ENCODE data around the gene CRYGN. TPM values are rescaled to one million over a fixed set of nuclear protein-coding genes. Genes with fewer than 3 reads are reported as not detected.

The CRYGN gene
- total and polyA plus RNA-seq, 8 donors: not detected

- Histone ChIP-seq H3K27me3 (peaks cover 0 to 23% (median 0%) of the 10 kb centered on the region in 3 donors), H3K36me3 (no peaks in the 10 kb centered on the region), H3K27ac (no peak overlapping the region), H3K4me3 (no peak overlapping the region), H3K4me1 (no peaks in the 10 kb centered on the region), H3K9me3 (no peaks in the 10 kb centered on the region)
- intact Hi-C loops (cut with DNase I; ENCODE audit: low total_unique reads): no loop called here
- DNase-seq: no peak
- TF ChIP-seq POLR2AphosphoS5 (IDR thresholded peaks at IDR 0.05): no peak
- TF ChIP-seq POLR2A (IDR thresholded peaks at IDR 0.05): no peak
- TF ChIP-seq CTCF (IDR thresholded peaks at IDR 0.05): no peak
- no peak for TF ChIP-seq EP300 (IDR thresholded peaks at IDR 0.05)
- 70 to 88% (median 77%) methylated on average over 4 to 13 of the region's 13 CpGs for WGBS, 5 donors
Observed at GRCh38 chr7:151395036-151395367, 44.9 kb downstream of the CRYGN start.

GRCh38 chr7:151394076-151395035 lies 45.6 kb downstream of the CRYGN start:
- 83 to 90% (median 85%) methylated on average over 33 to 35 of the region's 35 CpGs for WGBS, 5 donors
- Histone ChIP-seq H3K9me3 (no peaks in the 10 kb centered on the region), H3K4me3 (no peak overlapping the region), H3K27ac (no peak overlapping the region), H3K4me1 (no peaks in the 10 kb centered on the region), H3K27me3 (peaks cover 0 to 23% (median 0%) of the 10 kb centered on the region in 3 donors), H3K36me3 (no peaks in the 10 kb centered on the region)
- no peak for DNase-seq
- no peak for TF ChIP-seq CTCF (IDR thresholded peaks at IDR 0.05)
- TF ChIP-seq EP300 (IDR thresholded peaks at IDR 0.05): no peak
- TF ChIP-seq POLR2A (IDR thresholded peaks at IDR 0.05): no peak
- no peak for TF ChIP-seq POLR2AphosphoS5 (IDR thresholded peaks at IDR 0.05)
- intact Hi-C loops (cut with DNase I; ENCODE audit: low total_unique reads): no loop called here

GRCh38 chr7:151393031-151393977 lies 46.6 kb downstream of the CRYGN start:
- intact Hi-C loops (cut with DNase I; ENCODE audit: low total_unique reads): no loop called here
- WGBS, 5 donors: 69 to 74% (median 72%) methylated on average over 24 to 31 of the region's 31 CpGs
- Histone ChIP-seq H3K27me3 (peaks cover 0 to 23% (median 0%) of the 10 kb centered on the region in 3 donors), H3K9me3 (no peaks in the 10 kb centered on the region), H3K27ac (no peak overlapping the region), H3K36me3 (no peaks in the 10 kb centered on the region), H3K4me1 (no peaks in the 10 kb centered on the region), H3K4me3 (no peak overlapping the region)
- no peak for DNase-seq
- TF ChIP-seq CTCF (IDR thresholded peaks at IDR 0.05) (no peak), EP300 (IDR thresholded peaks at IDR 0.05) (no peak), POLR2A (IDR thresholded peaks at IDR 0.05) (no peak), POLR2AphosphoS5 (IDR thresholded peaks at IDR 0.05) (no peak)

GRCh38 chr7:151392426-151392825 lies 47.5 kb downstream of the CRYGN start:
- 82 to 86% (median 83%) methylated on average over 8 to 13 of the region's 13 CpGs for WGBS, 5 donors
- Histone ChIP-seq H3K4me1 (no peaks in the 10 kb centered on the region), H3K36me3 (no peaks in the 10 kb centered on the region), H3K9me3 (no peaks in the 10 kb centered on the region), H3K27me3 (peaks cover 0 to 23% (median 0%) of the 10 kb centered on the region in 3 donors), H3K4me3 (no peak overlapping the region), H3K27ac (no peak overlapping the region)
- no peak for DNase-seq
- TF ChIP-seq POLR2A (IDR thresholded peaks at IDR 0.05) (no peak), CTCF (IDR thresholded peaks at IDR 0.05) (no peak), POLR2AphosphoS5 (IDR thresholded peaks at IDR 0.05) (no peak), EP300 (IDR thresholded peaks at IDR 0.05) (no peak)
- intact Hi-C loops (cut with DNase I; ENCODE audit: low total_unique reads): no loop called here

Measured in stomach (tissue), 9 donors.